ENCODE results near the gene RAD54L.

DNA sequence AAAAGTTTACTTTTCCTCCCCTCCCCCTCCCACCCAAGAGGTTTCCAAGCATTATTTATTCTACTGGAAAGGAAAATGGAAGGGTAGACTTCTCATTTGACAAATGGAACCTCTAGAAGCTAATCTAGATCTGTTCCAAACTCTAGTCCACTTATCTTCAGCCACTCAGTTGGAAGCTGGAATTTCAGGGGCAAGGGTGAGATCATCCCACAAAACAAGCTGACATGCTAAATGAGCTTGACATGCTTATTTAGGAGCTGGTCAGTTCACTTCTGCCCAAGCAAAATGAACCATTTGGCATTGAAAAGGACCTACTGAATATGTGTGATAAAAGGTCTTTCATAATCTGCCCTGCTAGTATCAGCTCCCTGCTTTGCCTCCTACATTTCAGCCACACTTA, 50.8 kb downstream of the RAD54L start:
- no peak for TF ChIP-seq REST (IDR thresholded peaks at IDR 0.05; ENCODE audit: borderline replicate concordance)
- TF ChIP-seq TAF1 (IDR thresholded peaks at IDR 0.05; ENCODE audit: low read depth): no peak
- no peak for TF ChIP-seq CTCF (IDR thresholded peaks at IDR 0.05; ENCODE audit: poor library complexity, severe bottlenecking)
- TF ChIP-seq MXI1 (conservative IDR thresholded peaks at IDR 0.05; ENCODE audit: poor library complexity, severe bottlenecking): no peak
- TF ChIP-seq EZH2 (IDR thresholded peaks at IDR 0.05; ENCODE audit: borderline replicate concordance, insufficient read depth, low read length, poor library complexity, severe bottlenecking): no peak
- no peak for TF ChIP-seq RAD21 (conservative IDR thresholded peaks at IDR 0.05)
- no peak for TF ChIP-seq EP300 (conservative IDR thresholded peaks at IDR 0.05; ENCODE audit: poor library complexity, severe bottlenecking)
- TF ChIP-seq SMC3 (conservative IDR thresholded peaks at IDR 0.05; ENCODE audit: poor library complexity): no peak
- TF ChIP-seq POLR2AphosphoS5 (IDR thresholded peaks at IDR 0.05): no peak
